Gastroesophageal sphincter (tissue), 4 donors: ENCODE measurements around the gene OCEL1. TPM values are rescaled to one million over a fixed set of nuclear protein-coding genes. Genes with fewer than 3 reads are reported as not detected.
A peak's percentile ranks its signal among the peaks of the same experiment; 100 is the strongest.

Experiments used
- ATAC-seq: fragments of 150-250 bp; one replicate; pipeline ENCODE4 v1.9.1; 2016; ENCODE audit warnings: mild to moderate bottlenecking, moderate library complexity
- H3K27ac ChIP-seq, 4 donors: fragments of 200-600 bp; sonication (generic) in 3 of 4; 1 replicate in 3 of 4; 2 replicates in 1 of 4; pipeline ENCODE4 v1.5.1; 2016 to 2019
- H3K27me3 ChIP-seq: fragments of 200-600 bp; sonication (generic); one replicate; pipeline ENCODE4 v1.5.1; 2019
- H3K36me3 ChIP-seq, 2 donors: fragments of 200-600 bp; sonication (generic); one replicate each; pipeline ENCODE4 v1.5.1; 2019; ENCODE audit warnings: control low read depth in 1 of 2
- H3K4me1 ChIP-seq, 3 donors: fragments of 200-600 bp; sonication (generic); 1 replicate in 2 of 3; 2 replicates in 1 of 3; pipeline ENCODE4 v1.5.1; 2016 to 2019; ENCODE audit warnings: control low read depth in 2 of 3
- H3K4me3 ChIP-seq, 2 donors: fragments of 200-600 bp; sonication (generic); one replicate each; pipeline ENCODE4 v1.5.1; 2019; ENCODE audit warnings: mild to moderate bottlenecking in 1 of 2, moderate library complexity in 1 of 2
- H3K9me3 ChIP-seq, 3 donors: fragments of 200-600 bp; sonication (generic); one replicate each; pipeline ENCODE4 v1.5.1; 2017 to 2019; ENCODE audit warnings: control low read depth in 2 of 3
- CTCF ChIP-seq, 4 experiments: fragments of 200-600 bp in 2 of 4; fragments of 450-650 bp in 2 of 4; sonication (generic) in 1 of 4; IDR thresholded peaks; one replicate each; pipeline ENCODE4 v1.5.1; 2017 to 2019; ENCODE audit warnings: antibody characterized with exemption in 4 of 4, mild to moderate bottlenecking in 2 of 4, moderate library complexity in 2 of 4
- EP300 ChIP-seq: sonication (generic); formaldehyde crosslinking; IDR thresholded peaks from one replicate; pipeline ENCODE4 v1.6.1; 2017; ENCODE audit warnings: antibody characterized with exemption, mild to moderate bottlenecking
- POLR2A ChIP-seq, 2 donors: fragments of 450-650 bp; IDR thresholded peaks; one replicate each; pipeline ENCODE4 v1.6.1; 2017; ENCODE audit warnings: antibody characterized with exemption in 2 of 2, mild to moderate bottlenecking in 2 of 2, moderate library complexity in 1 of 2
- POLR2AphosphoS5 ChIP-seq: sonication (generic); formaldehyde crosslinking; IDR thresholded peaks from one replicate; pipeline ENCODE4 v1.6.1; 2017; ENCODE audit warnings: antibody characterized with exemption
- WGBS, 2 donors: methylation state at CpG; one replicate each; pipeline ENCODE4 v1.1.5; 2018; ENCODE audit warnings: low coverage in 1 of 2; 5-methylcytosine and 5-hydroxymethylcytosine counted together
- total RNA-seq, 4 donors: library from RNA; depleted of rRNA; stranded (reverse); fragments of >200 nt; gene quantifications; one replicate each; pipeline ENCODE4 v1.1.0, GENCODE V29; 2016

Gene OCEL1, protein sequence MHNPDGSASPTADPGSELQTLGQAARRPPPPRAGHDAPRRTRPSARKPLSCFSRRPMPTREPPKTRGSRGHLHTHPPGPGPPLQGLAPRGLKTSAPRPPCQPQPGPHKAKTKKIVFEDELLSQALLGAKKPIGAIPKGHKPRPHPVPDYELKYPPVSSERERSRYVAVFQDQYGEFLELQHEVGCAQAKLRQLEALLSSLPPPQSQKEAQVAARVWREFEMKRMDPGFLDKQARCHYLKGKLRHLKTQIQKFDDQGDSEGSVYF
- total RNA-seq, result 10 to 100 TPM in 1 of 4 donors, 1 to 10 TPM in 3; 3.5 to 15.1 (median 6.5) TPM

DNA sequence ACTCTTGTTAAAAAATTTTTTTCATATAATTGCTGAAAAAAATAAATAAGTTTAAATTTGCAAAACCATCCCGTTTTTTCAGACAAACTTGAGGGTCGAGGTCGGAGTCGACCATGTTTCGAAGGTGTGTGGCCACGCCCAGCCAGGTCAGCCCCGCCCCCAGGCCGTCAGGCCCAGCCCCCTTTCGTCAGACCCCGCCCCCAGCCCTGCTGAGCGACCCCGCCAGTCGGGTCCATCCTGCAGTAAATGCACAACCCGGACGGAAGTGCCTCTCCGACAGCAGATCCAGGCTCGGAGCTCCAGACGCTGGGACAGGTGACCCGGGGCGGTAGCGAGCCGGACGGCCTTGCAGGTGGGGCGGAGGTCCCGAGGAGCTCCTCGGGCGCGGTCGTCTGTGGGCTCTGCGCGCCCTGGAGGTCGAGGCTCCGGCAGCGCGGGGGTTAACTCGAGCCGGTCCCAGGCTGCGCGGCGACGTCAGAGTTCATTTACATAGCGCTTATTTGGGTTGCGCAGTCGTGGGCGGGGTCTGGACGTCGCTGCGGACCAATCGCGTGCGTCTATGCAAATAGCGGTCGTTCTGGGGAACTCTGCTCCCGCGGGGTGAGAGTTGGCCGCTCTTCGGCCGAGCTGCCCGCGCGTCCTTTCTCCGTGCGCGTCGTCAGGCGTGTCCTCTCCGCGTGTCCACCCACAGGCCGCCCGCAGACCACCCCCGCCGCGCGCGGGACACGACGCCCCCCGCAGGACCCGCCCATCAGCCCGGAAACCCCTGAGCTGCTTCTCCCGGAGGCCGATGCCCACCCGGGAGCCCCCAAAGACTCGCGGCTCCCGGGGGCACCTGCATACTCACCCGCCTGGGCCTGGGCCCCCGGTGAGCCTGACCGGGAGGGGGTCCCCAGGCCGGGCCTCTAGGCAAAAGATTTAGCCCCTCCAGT, at the start of gene OCEL1:
OCEL1 (plus strand) TSS at position 225 of the 932 bp plus-strand sequence; CDS start at position 247, 22 bp downstream.
- 0% methylated on average over 2 of the region's 90 CpGs; no CpG with 5 or more reads in 1 of the 2 donors for WGBS, 2 donors
- TF ChIP-seq CTCF (IDR thresholded peaks at IDR 0.05) (peak in 1 of 4 experiments; percentile 21), POLR2AphosphoS5 (peak; percentile 81), EP300 (no peak), POLR2A (IDR thresholded peaks at IDR 0.05) (peak; percentile 56 to 63)
- Histone ChIP-seq H3K36me3 (peaks cover 0 to 35% of the 10 kb centered on the region in 2 donors), H3K4me3 (peak within 1 kb of the TSS; percentile 65 to 79), H3K27me3 (no peaks in the 10 kb centered on the region), H3K9me3 (no peaks in the 10 kb centered on the region), H3K4me1 (peaks cover 0 to 29% (median 10%) of the 10 kb centered on the region in 3 donors), H3K27ac (peak within 1 kb of the TSS; percentile 74 to 94 (median 93))
- peak; percentile 98 for ATAC-seq

DNA sequence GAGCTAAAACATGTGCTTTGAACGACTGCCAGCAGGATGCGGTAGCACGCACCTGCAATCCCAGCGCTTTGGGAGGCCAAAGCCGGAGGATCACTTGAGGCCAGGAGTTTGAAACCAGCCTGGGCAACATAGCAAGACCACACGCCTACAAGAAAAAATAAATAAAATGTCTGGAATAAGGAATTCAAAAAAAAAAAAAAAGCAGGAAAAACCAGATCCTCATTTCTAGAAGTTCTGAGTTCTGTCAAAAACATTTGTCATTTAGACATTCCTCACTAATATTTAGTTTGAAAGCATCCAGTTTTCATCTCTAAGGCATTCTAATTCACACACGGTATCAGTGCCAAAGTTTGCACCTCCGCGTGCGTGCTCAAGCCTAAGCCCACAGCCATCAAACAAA, 47.7 kb upstream of the OCEL1 start:
- Histone ChIP-seq H3K36me3 (peaks cover 0 to 100% of the 10 kb centered on the region in 2 donors), H3K4me3 (no peak overlapping the region), H3K9me3 (no peaks in the 10 kb centered on the region), H3K27me3 (no peaks in the 10 kb centered on the region), H3K27ac (no peak overlapping the region), H3K4me1 (no peaks in the 10 kb centered on the region)
- TF ChIP-seq EP300 (no peak), POLR2A (IDR thresholded peaks at IDR 0.05) (no peak), POLR2AphosphoS5 (no peak), CTCF (IDR thresholded peaks at IDR 0.05) (no peak)
- 80 to 93% methylated on average over 3 to 5 of the region's 10 CpGs for WGBS, 2 donors
- ATAC-seq, result no peak

- Histone ChIP-seq H3K4me1 (no peaks in the 10 kb centered on the region), H3K36me3 (peaks cover 0 to 100% of the 10 kb centered on the region in 2 donors), H3K4me3 (no peak overlapping the region), H3K27ac (no peak overlapping the region), H3K27me3 (no peaks in the 10 kb centered on the region), H3K9me3 (no peaks in the 10 kb centered on the region)
- TF ChIP-seq CTCF (IDR thresholded peaks at IDR 0.05), result no peak
- TF ChIP-seq POLR2AphosphoS5, result no peak
- no peak for TF ChIP-seq EP300
- TF ChIP-seq POLR2A (IDR thresholded peaks at IDR 0.05), result no peak
- WGBS, 2 donors, result 43 to 53% methylated on average over 6 to 8 of the region's 22 CpGs
- no peak for ATAC-seq
These were observed 44.9 kb upstream of the OCEL1 start for GRCh38 chr19:17180997-17181702.

DNA sequence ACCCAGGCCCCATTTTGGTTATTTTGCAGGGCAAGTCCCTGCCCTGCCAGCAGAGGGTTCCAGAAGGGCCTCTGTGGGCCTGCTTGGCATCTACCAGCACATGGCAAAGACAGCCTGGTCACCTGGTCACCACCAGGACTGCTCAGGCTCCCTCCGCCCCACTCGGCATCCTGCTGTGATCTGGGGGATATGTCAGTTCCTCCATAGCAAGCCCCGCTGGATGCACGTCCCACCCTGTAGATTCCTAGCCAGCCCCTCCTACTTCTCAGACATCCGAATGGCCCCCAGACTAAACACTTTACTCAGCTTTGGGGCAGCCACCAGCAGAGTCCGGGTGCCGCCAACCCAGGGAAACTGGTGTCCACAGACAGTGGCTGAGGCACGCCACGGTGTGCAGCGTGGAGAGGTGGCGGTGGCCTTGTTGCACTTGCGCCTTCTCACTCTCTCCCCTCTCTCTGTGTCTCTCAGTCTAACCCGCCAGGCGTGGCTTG, 42.7 kb upstream of the OCEL1 start:
- TF ChIP-seq POLR2AphosphoS5 (no peak), POLR2A (IDR thresholded peaks at IDR 0.05) (no peak), EP300 (no peak)
- Histone ChIP-seq H3K27me3 (no peaks in the 10 kb centered on the region), H3K36me3 (peaks cover 0 to 100% of the 10 kb centered on the region in 2 donors), H3K4me3 (no peak overlapping the region), H3K27ac (no peak overlapping the region), H3K9me3 (no peaks in the 10 kb centered on the region), H3K4me1 (no peaks in the 10 kb centered on the region)
- ATAC-seq, result no peak
- 85 to 100% methylated on average over 2 to 5 of the region's 14 CpGs for WGBS, 2 donors

DNA sequence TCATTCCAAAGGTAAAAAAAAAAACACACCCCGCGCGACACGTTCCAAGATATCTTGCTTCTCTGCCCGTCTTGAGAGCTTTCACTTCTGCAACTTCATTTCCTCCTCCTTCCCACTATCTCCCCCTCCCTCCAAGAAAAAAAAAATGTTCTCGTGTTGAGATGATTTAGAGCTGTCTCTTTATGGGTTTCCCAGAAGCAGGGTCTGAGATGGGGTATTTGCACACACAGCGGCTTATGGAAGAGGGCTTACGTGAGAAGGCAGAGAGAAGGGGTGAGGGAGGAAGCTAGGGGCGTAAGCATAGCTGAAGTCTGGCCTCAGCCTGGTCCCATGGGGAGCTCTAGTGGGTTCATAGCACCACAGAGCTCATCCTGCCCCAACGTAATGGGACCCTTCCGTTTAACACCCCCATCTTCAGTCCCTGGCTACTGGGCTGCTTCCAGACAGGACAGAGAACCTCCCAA, 42.1 kb upstream of the OCEL1 start:
- no peak overlapping the region for H3K4me3 ChIP-seq
- 71 to 86% methylated on average over 7 to 8 of the region's 11 CpGs for WGBS, 2 donors
- no peak for ATAC-seq
- H3K4me1 ChIP-seq, result no peaks in the 10 kb centered on the region
- no peak for TF ChIP-seq POLR2AphosphoS5
- TF ChIP-seq CTCF (IDR thresholded peaks at IDR 0.05), result no peak
- no peak for TF ChIP-seq POLR2A (IDR thresholded peaks at IDR 0.05)
- no peak for TF ChIP-seq EP300
- no peaks in the 10 kb centered on the region for H3K9me3 ChIP-seq
- peaks cover 0 to 100% of the 10 kb centered on the region in 2 donors for H3K36me3 ChIP-seq
- H3K27ac ChIP-seq, result no peak overlapping the region
- H3K27me3 ChIP-seq, result no peaks in the 10 kb centered on the region
